HepG2 (cell line): ENCODE measurements around the gene LTK. TPM values are rescaled to one million over a fixed set of nuclear protein-coding genes. Genes with fewer than 3 reads are reported as not detected.

Source experiments
- ARHGAP35 ChIP-seq: sonication (generic); formaldehyde crosslinking; IDR thresholded peaks from 2 replicates; pipeline ENCODE4 v1.9.0; 2022; ENCODE audit warnings: mild to moderate bottlenecking, inconsistent platforms, moderate library complexity, missing genetic modification reagents, borderline replicate concordance
- BCLAF1 ChIP-seq: fragments of 450-650 bp; IDR thresholded peaks from 2 replicates; pipeline ENCODE4 v1.6.1; 2017; ENCODE audit warnings: mild to moderate bottlenecking
- ELF4 ChIP-seq: sonication (generic); formaldehyde crosslinking; IDR thresholded peaks from 2 replicates; pipeline ENCODE4 v1.5.0; 2020; ENCODE audit warnings: missing genetic modification reagents, mild to moderate bottlenecking, moderate library complexity, borderline replicate concordance
- HBP1 ChIP-seq: IDR thresholded peaks from 2 replicates; pipeline ENCODE4 v1.6.1; 2016; ENCODE audit warnings: low read depth, control low read depth
- HMGXB4 ChIP-seq, 2 experiments: sonication (generic) in 1 of 2; formaldehyde crosslinking in 1 of 2; IDR thresholded peaks; 2 replicates each; pipeline versions ENCODE4 v1.4.0 to v1.6.1; 2018 to 2020; ENCODE audit warnings: missing genetic modification reagents in 2 of 2, borderline replicate concordance in 1 of 2, low read depth in 1 of 2, mild to moderate bottlenecking in 1 of 2, missing biosample characterization in 1 of 2
- NR2F6 ChIP-seq, 2 experiments: IDR thresholded peaks; 2 replicates each; pipeline ENCODE4 v1.6.1; 2016; ENCODE audit warnings: antibody characterized with exemption in 1 of 2, mild to moderate bottlenecking in 1 of 2
- PBX2 ChIP-seq: IDR thresholded peaks from 2 replicates; pipeline ENCODE4 v1.6.1; 2016; ENCODE audit warnings: control low read depth
- POLR2A ChIP-seq, 2 experiments: IDR thresholded peaks; 2 replicates each; pipeline ENCODE4 v1.6.1; 2011; ENCODE audit warnings: low read depth in 2 of 2, low read length in 2 of 2, mild to moderate bottlenecking in 1 of 2, moderate library complexity in 1 of 2; ENCODE audit not compliant: insufficient read depth in 1 of 2
- SALL1 ChIP-seq: sonication (generic); formaldehyde crosslinking; IDR thresholded peaks from 2 replicates; pipeline ENCODE4 v1.8.0; 2022; ENCODE audit warnings: mild to moderate bottlenecking, missing genetic modification reagents
- ZNF138 ChIP-seq: sonication (generic); formaldehyde crosslinking; IDR thresholded peaks from 2 replicates; pipeline ENCODE4 v1.5.0; 2020; ENCODE audit warnings: mild to moderate bottlenecking, low read depth, missing genetic modification reagents
- ZNF225 ChIP-seq: sonication (generic); formaldehyde crosslinking; IDR thresholded peaks from 2 replicates; pipeline ENCODE4 v1.4.0; 2020; ENCODE audit warnings: mild to moderate bottlenecking, missing genetic modification reagents
- polyA plus RNA-seq, 8 experiments: library from polyadenylated mRNA; depleted of rRNA in 3 of 8; stranded (reverse) in 7 of 8; unstranded in 1 of 8; fragments of >200 nt; fragmentation: Illumina TruSeq in 4 of 8; extraction: Trizol in 4 of 8; gene quantifications; 2 replicates each; pipeline versions ENCODE4 v1.2.1 to v1.2.3, GENCODE V29; 2011 to 2016; ENCODE audit warnings: low read depth in 4 of 8, missing spikeins in 1 of 8, mixed read lengths in 1 of 8; ENCODE audit not compliant: insufficient read depth in 1 of 8
- total RNA-seq, 5 experiments: library from RNA; depleted of rRNA; stranded (reverse); fragments of >200 nt; fragmentation: Illumina TruSeq; extraction: Trizol; gene quantifications; 2 replicates each; pipeline ENCODE4 v1.2.3, GENCODE V29; 2016; ENCODE audit warnings: low read depth in 1 of 5
- TF ChIP-seq, protein P1 (sequence below): sonication (generic); formaldehyde crosslinking; conservative IDR thresholded peaks from 2 replicates; pipeline ENCODE4 v1.4.0; 2020; ENCODE audit warnings: mild to moderate bottlenecking, missing genetic modification reagents, moderate library complexity
- TF ChIP-seq, protein P2 (sequence below): sonication (generic); formaldehyde crosslinking; IDR thresholded peaks from 2 replicates; pipeline ENCODE4 v1.8.0; 2022; ENCODE audit warnings: missing genetic modification reagents, mild to moderate bottlenecking, borderline replicate concordance
- TF ChIP-seq, protein P3 (sequence below): sonication (generic); formaldehyde crosslinking; IDR thresholded peaks from 2 replicates; pipeline ENCODE4 v1.5.0; 2020; ENCODE audit warnings: missing genetic modification reagents

Gene LTK
- total and polyA plus RNA-seq, 2 of the 13 experiments (the other 11 are each of a cell fraction or from before 2014, with no cell fraction given) = 0.01 TPM; not detected in 1

DNA sequence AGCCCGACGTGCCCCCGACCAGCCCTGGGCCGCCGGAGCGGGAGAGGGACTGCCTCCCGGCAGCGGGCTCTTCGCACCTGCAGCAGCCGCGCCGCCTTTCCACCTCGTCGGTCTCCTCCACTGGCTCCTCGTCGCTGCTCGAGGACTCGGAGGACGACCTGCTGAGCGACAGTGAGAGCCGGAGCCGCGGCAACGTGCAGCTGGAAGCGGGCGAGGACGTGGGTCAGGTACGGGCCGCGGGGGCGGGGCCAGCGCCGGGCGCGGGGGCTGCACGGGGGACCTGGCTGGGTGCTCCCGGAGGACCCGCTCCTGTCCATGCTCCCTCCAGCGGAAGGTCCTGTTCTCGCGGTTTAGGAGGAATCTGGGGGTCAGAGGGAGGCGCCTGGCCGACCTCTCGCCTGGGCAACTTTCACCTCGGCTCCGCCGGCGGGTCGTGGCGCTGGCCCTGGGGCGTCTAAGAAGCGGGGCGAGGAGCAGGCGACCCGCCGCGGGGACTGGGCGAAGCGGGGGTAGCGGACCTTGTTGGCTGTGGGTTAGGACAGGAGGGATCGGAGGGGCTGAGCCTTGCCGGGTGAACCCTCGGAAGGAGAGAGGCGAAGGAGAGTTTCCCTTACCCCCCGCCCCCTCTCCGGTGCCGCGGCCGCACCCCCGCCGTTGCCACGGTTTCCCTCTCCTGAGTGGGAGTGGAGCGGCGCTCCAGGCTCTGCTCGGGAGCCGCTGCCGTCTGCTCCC is 19.3 kb downstream of the LTK start (continued):
- TF ChIP-seq, protein P1, sequence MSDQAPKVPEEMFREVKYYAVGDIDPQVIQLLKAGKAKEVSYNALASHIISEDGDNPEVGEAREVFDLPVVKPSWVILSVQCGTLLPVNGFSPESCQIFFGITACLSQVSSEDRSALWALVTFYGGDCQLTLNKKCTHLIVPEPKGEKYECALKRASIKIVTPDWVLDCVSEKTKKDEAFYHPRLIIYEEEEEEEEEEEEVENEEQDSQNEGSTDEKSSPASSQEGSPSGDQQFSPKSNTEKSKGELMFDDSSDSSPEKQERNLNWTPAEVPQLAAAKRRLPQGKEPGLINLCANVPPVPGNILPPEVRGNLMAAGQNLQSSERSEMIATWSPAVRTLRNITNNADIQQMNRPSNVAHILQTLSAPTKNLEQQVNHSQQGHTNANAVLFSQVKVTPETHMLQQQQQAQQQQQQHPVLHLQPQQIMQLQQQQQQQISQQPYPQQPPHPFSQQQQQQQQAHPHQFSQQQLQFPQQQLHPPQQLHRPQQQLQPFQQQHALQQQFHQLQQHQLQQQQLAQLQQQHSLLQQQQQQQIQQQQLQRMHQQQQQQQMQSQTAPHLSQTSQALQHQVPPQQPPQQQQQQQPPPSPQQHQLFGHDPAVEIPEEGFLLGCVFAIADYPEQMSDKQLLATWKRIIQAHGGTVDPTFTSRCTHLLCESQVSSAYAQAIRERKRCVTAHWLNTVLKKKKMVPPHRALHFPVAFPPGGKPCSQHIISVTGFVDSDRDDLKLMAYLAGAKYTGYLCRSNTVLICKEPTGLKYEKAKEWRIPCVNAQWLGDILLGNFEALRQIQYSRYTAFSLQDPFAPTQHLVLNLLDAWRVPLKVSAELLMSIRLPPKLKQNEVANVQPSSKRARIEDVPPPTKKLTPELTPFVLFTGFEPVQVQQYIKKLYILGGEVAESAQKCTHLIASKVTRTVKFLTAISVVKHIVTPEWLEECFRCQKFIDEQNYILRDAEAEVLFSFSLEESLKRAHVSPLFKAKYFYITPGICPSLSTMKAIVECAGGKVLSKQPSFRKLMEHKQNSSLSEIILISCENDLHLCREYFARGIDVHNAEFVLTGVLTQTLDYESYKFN (CRISPR knock-in tag) = no peak
- peak; percentile 11; the same call in 1 of the 2 replicates for TF ChIP-seq NR2F6 (IDR thresholded peaks at IDR 0.05)
- TF ChIP-seq NR2F6 (CRISPR knock-in tag; IDR thresholded peaks at IDR 0.05) = peak; percentile 63; the same call in 1 of the 2 replicates
- TF ChIP-seq ARHGAP35 = peak; percentile 81; the same call in 1 of the 2 replicates
- no peak for TF ChIP-seq ELF4 (CRISPR knock-in tag)
- TF ChIP-seq, protein P2, sequence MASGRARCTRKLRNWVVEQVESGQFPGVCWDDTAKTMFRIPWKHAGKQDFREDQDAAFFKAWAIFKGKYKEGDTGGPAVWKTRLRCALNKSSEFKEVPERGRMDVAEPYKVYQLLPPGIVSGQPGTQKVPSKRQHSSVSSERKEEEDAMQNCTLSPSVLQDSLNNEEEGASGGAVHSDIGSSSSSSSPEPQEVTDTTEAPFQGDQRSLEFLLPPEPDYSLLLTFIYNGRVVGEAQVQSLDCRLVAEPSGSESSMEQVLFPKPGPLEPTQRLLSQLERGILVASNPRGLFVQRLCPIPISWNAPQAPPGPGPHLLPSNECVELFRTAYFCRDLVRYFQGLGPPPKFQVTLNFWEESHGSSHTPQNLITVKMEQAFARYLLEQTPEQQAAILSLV = no peak
- no peak; the same call in 1 of the 2 replicates for TF ChIP-seq HBP1 (CRISPR knock-in tag)
- peak; percentile 53 for TF ChIP-seq SALL1 (CRISPR knock-in tag)
- TF ChIP-seq PBX2 = no peak
- no peak for TF ChIP-seq BCLAF1
- peak in 1 of 2 experiments; percentile 55; a peak in 1 of 4 replicates for TF ChIP-seq POLR2A (IDR thresholded peaks at IDR 0.05; ENCODE audit: insufficient read depth in 1 of 2, low read depth in 2 of 2, low read length in 2 of 2)
- peak; percentile 45; the same call in 1 of the 2 replicates for TF ChIP-seq ZNF225 (CRISPR knock-in tag)
- no peak; a peak in 1 of 4 replicates for TF ChIP-seq HMGXB4 (CRISPR knock-in tag; IDR thresholded peaks at IDR 0.05; ENCODE audit: borderline replicate concordance in 1 of 2, low read depth in 1 of 2)
- no peak for TF ChIP-seq ZNF138 (CRISPR knock-in tag)
- TF ChIP-seq, protein P3, sequence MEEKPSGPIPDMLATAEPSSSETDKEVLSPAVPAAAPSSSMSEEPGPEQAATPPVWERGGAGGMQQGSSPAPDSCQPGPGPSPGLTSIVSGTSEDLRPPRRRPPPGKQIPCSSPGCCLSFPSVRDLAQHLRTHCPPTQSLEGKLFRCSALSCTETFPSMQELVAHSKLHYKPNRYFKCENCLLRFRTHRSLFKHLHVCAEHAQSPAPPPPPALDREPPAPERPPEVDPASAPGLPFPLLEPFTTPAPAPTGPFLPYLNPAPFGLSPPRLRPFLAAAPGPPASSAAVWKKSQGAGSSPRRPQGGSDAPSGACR = 0 out of 2 replicates have a peak, but pooled peaks have one; percentile 22
